UCSD-AML1 (cell line): ENCODE data around the gene CCDC198.

Experiments
- DNase-seq: peaks from one replicate; lab custom pipeline; 2025; ENCODE audit not compliant: unreplicated experiment; lab: John Stamatoyannopoulos, UW

CCDC198 gene, protein sequence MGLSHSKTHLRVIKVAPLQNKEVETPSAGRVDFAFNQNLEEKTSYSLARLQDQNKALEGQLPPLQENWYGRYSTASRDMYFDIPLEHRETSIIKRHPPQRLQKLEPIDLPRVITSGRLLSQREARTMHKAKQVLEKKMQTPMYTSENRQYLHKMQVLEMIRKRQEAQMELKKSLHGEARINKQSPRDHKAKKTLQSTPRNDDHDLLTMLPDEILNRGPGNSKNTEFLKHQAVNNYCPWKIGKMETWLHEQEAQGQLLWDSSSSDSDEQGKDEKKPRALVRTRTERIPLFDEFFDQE

GRCh38 chr14:57493467-57494181, at the start of gene CCDC198:
Gene CCDC198 (minus strand): TSS chr14:57493857. CDS start chr14:57493715, 142 bp downstream.
- DNase-seq, result no peak

GRCh38 chr14:57533214-57533613, 39.6 kb upstream of the CCDC198 start:
- DNase-seq, result no peak

- DNase-seq, result no peak
These were observed 36.9 kb upstream of the CCDC198 start for GRCh38 chr14:57530571-57530970.

DNA sequence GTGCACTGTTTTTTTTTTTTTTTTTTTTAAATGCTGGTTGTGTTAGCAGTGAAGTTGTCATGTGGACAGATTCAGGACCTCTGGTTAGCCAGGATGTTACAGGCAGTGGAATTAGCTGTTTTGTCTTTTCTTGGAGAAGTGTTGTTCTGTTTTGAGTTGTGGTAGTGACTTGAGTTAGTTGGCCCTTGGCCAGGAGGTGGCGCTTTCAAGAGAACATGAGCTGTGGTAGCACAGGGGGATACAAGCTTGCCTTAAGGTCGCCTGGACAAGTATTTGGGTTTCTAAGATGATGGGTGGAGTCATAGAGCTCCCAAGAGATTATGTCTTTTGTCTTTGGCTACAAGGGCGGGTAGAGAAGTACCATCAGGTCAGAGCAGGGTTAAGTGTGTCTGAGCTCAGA, 33.3 kb upstream of the CCDC198 start:
- DNase-seq, result no peak

DNA sequence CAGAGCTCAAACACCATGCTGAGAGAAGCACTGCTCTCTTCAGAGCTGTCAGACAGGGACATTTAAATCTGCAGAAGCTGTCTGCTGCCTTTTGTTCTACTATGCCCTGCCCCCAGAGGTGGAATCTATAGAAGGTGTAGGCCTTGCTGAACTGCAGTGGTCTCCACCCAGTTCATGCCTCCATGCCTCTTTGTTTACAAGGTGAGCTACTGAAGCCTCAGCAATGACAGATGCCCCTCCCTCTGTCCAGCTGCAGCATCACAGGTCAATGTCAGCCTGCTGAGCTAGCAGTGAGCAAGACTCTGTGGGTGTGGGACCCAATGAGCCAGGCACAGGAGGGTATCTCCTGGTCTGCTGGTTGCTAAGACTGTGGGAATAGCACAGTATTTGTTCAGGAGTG, 25.4 kb upstream of the CCDC198 start:
- DNase-seq, result no peak

DNA sequence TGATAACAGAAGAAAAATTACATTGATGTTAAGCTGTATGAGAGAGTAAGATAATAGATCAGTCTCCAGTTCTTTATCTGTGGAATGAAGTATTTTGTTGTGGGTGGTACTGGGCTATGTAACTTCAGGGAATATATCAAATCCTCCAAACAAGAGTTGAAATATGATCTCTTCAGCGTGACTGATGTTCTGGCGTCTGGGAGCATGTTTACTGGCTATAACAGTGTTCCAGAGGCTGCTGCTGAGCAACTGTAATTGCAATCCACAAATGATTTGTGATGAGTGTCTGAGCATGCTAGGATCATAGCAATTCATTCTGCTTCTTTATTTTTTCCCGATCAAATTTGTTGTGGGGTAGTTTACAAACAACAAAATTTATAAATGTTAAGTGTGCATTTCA, 18.6 kb upstream of the CCDC198 start:
- DNase-seq, result no peak

GRCh38 chr14:57508756-57509155, 15.1 kb upstream of the CCDC198 start:
- DNase-seq, result no peak

GRCh38 chr14:57502586-57503254, 9.1 kb upstream of the CCDC198 start:
- no peak for DNase-seq

DNA sequence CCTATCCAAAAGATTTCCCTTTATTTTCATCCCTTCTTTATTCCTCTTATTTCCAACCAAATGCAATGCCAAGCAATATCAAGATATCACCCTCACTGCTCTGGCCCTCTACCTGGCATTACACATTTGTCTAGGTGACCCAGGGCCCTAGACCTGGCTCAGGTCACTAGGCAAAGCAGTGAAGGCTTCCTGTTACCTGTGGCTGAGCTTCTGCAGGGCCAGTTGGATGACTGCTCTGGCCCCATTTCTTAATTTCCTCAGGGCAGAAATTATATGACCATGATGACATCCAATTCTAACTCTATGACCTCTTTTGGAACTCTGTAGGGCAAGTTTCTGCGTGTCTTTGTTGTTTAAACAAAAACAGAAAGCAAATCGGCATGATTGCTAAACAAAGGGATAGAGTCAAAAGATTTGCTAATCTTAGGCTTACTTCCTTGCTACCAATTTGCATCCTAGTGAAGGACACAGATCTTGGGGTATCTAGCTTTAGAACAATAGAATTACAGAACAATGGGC, 7.4 kb upstream of the CCDC198 start:
- no peak for DNase-seq

DNA sequence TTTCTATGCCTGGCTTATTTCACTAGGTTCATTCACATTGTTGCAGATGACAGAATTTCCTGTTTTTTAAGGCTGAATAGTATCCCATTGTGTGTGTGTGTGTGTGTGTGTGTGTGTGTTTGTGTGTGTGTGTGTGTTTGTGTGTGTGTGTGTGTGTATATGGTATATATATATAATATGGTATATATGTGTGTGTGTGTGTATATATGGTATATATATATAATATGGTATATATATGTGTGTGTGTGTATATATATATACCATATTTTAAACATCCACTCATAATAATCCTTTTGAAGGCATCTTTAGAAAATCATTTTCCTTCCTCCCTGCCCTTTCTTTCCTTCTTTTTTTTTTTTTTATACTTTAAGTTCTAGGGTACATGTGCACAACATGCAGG, 5.0 kb upstream of the CCDC198 start:
- DNase-seq, result no peak

DNA sequence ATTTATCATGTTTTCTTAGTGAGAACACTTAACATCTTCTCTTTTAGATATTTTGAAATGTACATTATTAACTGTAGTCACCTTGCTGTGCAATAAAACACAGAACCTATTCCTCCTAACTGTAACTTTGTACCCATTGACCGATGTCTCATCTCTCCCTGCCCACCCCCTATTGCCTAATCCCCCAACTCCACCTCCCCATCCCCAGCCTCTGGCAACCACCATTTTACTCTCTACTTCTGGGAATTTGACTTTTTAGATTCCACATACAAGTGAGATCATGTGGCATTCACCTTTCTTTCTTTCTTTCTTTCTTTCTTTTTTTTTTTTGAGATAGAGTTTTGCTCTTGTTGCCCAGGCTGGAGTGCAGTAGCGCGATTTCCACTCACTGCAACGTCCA, 4.4 kb upstream of the CCDC198 start:
- no peak for DNase-seq

DNA sequence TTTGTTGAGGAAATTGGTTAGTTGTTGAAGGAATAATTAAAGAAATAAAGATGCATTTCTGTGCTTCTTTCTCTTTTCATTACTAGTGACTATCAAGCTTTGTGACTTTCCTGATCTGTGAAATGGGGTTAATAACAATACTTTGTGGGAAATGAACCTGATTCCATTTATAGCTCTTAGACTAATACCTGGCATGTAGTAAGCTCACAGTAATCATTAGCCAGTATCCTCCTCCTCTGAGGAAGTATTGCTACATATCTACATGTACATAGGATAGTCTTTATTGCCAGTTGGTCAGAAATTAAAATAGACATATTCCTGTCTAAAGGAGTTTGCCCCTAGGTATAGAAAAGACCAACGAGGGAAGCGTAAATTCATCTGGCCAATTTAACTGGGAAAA, 1.8 kb upstream of the CCDC198 start:
- no peak for DNase-seq

- DNase-seq, result no peak
These were observed 798 bp downstream of the CCDC198 start for GRCh38 chr14:57492859-57493258.

GRCh38 chr14:57491640-57492039, 2.0 kb downstream of the CCDC198 start:
- no peak for DNase-seq

DNA sequence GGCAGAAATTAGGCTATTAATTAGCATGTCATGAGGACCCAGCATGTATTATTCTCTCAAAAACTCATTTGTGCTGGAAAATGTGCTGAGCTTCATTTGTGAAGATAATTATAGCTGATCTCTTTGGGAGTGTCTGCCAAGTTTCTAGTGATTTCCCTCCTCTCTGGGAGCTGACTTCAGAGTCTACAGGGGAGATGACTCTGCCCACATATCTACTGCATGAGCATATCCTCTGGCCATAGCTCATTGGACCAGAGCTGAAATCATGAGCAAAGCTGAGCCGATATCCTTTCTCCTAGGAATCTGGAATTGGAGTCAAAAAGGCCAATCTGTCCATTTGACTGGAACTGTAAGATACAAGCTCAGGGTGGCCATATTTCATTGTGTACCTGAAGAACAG, 5.9 kb downstream of the CCDC198 start:
- DNase-seq, result no peak

GRCh38 chr14:57486767-57487379, 6.8 kb downstream of the CCDC198 start:
- no peak for DNase-seq

GRCh38 chr14:57485635-57486034, 8.0 kb downstream of the CCDC198 start:
- DNase-seq, result no peak

DNA sequence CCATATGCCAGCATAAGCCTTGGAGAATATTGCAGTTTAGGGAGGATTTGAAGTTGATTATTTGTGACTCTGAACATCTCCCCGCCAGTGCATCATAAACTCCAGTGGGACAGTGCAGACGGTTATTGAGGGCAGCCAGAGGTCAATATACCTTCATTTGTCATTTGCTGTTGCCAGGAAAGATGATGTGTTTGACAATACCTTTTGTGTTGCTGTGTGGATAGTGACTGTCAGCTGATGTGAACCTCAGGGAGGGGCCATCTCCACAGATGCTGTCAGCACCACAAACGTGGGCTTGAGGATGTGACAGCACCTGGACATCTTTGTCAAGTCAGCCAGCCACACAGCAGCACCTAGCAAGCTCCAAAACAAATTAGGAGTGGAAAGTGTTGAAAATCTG, 11.5 kb downstream of the CCDC198 start:
- no peak for DNase-seq

- DNase-seq, result no peak
These were observed 13.6 kb downstream of the CCDC198 start for GRCh38 chr14:57480051-57480450.

- no peak for DNase-seq
These were observed 14.5 kb downstream of the CCDC198 start for GRCh38 chr14:57479197-57479596.

GRCh38 chr14:57478050-57478449, 15.6 kb downstream of the CCDC198 start:
- no peak for DNase-seq

GRCh38 chr14:57470909-57471308, 22.7 kb downstream of the CCDC198 start:
- no peak for DNase-seq
